GM12878 (cell line): ENCODE measurements around the gene SPTBN1. TPM values are rescaled to one million over a fixed set of nuclear protein-coding genes. Genes with fewer than 3 reads are reported as not detected.

Source experiments
- ATF7 ChIP-seq: fragments of 450-650 bp; IDR thresholded peaks from 2 replicates; pipeline ENCODE4 v1.6.1; 2016; ENCODE audit warnings: low read depth, mild to moderate bottlenecking
- EGR1 ChIP-seq, 2 experiments: IDR thresholded peaks; 1 replicate in 1 of 2; 2 replicates in 1 of 2; pipeline ENCODE4 v1.6.1; 2011 to 2012; ENCODE audit warnings: low read depth in 2 of 2, low read length in 2 of 2, borderline replicate concordance in 1 of 2, mild to moderate bottlenecking in 1 of 2, moderate library complexity in 1 of 2
- EP300 ChIP-seq, 2 experiments: fragments of 150-350 bp in 1 of 2; IDR thresholded peaks; 2 replicates each; pipeline ENCODE4 v1.6.1; 2011 to 2012; ENCODE audit warnings: low read depth in 2 of 2, low read length in 2 of 2, borderline replicate concordance in 1 of 2, improper control_type of control experiment in 1 of 2, inconsistent platforms in 1 of 2; ENCODE audit not compliant: control insufficient read depth in 1 of 2
- FOS ChIP-seq: IDR thresholded peaks from 3 replicates; pipeline ENCODE4 v1.6.1; 2011; ENCODE audit warnings: borderline replicate concordance; ENCODE audit not compliant: insufficient read length; ENCODE audit errors: extremely low read depth
- HDAC2 ChIP-seq: fragments of 200-600 bp; sonication (generic); IDR thresholded peaks from 2 replicates; pipeline ENCODE4 v1.6.1; 2017
- LARP7 ChIP-seq: fragments of 450-650 bp; IDR thresholded peaks from 2 replicates; pipeline ENCODE4 v1.6.1; 2017; ENCODE audit warnings: mild to moderate bottlenecking
- NR2F1 ChIP-seq: fragments of 450-650 bp; conservative IDR thresholded peaks from 2 replicates; pipeline ENCODE4 v1.6.1; 2017; ENCODE audit warnings: mild to moderate bottlenecking
- PAX8 ChIP-seq: fragments of 450-650 bp; IDR thresholded peaks from 2 replicates; pipeline ENCODE4 v1.6.1; 2017; ENCODE audit warnings: mild to moderate bottlenecking, moderate library complexity
- PKNOX1 ChIP-seq: fragments of 450-650 bp; IDR thresholded peaks from 2 replicates; pipeline ENCODE4 v1.6.1; 2016; ENCODE audit warnings: mild to moderate bottlenecking
- POU2F2 ChIP-seq: IDR thresholded peaks from 3 replicates; pipeline ENCODE4 v1.6.1; 2011; ENCODE audit warnings: low read depth, mild to moderate bottlenecking, low read length, borderline replicate concordance
- RAD51 ChIP-seq: fragments of 450-650 bp; IDR thresholded peaks from 2 replicates; pipeline ENCODE4 v1.6.1; 2016; ENCODE audit warnings: moderate library complexity, mild to moderate bottlenecking, inconsistent platforms
- RB1 ChIP-seq: fragments of 450-650 bp; formaldehyde crosslinking; IDR thresholded peaks from 2 replicates; pipeline ENCODE4 v1.6.1; 2017; ENCODE audit warnings: mild to moderate bottlenecking, borderline replicate concordance
- RCOR1 ChIP-seq: conservative IDR thresholded peaks from 2 replicates; pipeline ENCODE4 v1.6.1; 2012; ENCODE audit warnings: low read depth, low read length, improper control_type of control experiment
- REST ChIP-seq: IDR thresholded peaks from 2 replicates; pipeline ENCODE4 v1.6.1; 2012; ENCODE audit warnings: mild to moderate bottlenecking, low read depth, low read length
- RUNX3 ChIP-seq: IDR thresholded peaks from 2 replicates; pipeline ENCODE4 v1.6.1; 2012; ENCODE audit warnings: low read length, inconsistent platforms
- SREBF1 ChIP-seq: IDR thresholded peaks from 2 replicates; pipeline ENCODE4 v1.6.1; 2012; ENCODE audit warnings: mild to moderate bottlenecking, low read length
- STAT3 ChIP-seq: IDR thresholded peaks from 2 replicates; pipeline ENCODE4 v1.6.1; 2011; ENCODE audit warnings: low read depth, low read length, improper control_type of control experiment
- TBL1XR1 ChIP-seq: IDR thresholded peaks from 2 replicates; pipeline ENCODE4 v1.6.1; 2012; ENCODE audit warnings: low read depth, low read length, improper control_type of control experiment
- ZNF24 ChIP-seq: fragments of 450-650 bp; IDR thresholded peaks from 2 replicates; pipeline ENCODE4 v1.6.1; 2017; ENCODE audit warnings: antibody characterized with exemption, mild to moderate bottlenecking
- ZNF592 ChIP-seq: fragments of 450-650 bp; IDR thresholded peaks from 2 replicates; pipeline ENCODE4 v1.6.1; 2017; ENCODE audit warnings: mild to moderate bottlenecking, moderate library complexity
- polyA plus RNA-seq, 11 experiments: library from polyadenylated mRNA; depleted of rRNA in 4 of 11; unstranded in 6 of 11; stranded (reverse) in 5 of 11; fragments of >200 nt; fragmentation: Nextera tagmentation in 4 of 11; fragmentation: Illumina TruSeq in 1 of 11; extraction: Ambion mirVana in 4 of 11; extraction: Trizol in 1 of 11; gene quantifications; 1 replicate in 1 of 11; 2 replicates in 10 of 11; pipeline versions ENCODE4 v1.2.1 to v1.2.3, GENCODE V29; 2011 to 2016; ENCODE audit warnings: inconsistent platforms in 2 of 11, missing spikeins in 2 of 11, low read depth in 1 of 11
- total RNA-seq, 4 experiments: library from RNA; depleted of rRNA in 3 of 4; stranded (reverse); fragments of >200 nt in 3 of 4; fragmentation: Illumina TruSeq in 1 of 4; extraction: Trizol in 1 of 4; gene quantifications; 2 replicates each; pipeline versions ENCODE4 v1.2.1 to v1.2.3, GENCODE V29; 2013 to 2021

Gene SPTBN1
- total and polyA plus RNA-seq, 10 of the 15 experiments (the other 5 are each of a cell fraction or from before 2014, with no cell fraction given), result 20.6 to 154 (median 76.7) TPM

GRCh38 chr2:54574107-54574859, 118.2 kb downstream of the SPTBN1 start (continued):
- TF ChIP-seq REST, result no peak
- TF ChIP-seq RAD51, result peak; percentile 90
- TF ChIP-seq PKNOX1, result no peak
- TF ChIP-seq RB1, result no peak
- TF ChIP-seq STAT3, result no peak
- peak; percentile 72 for TF ChIP-seq ATF7
- peak; percentile 86 for TF ChIP-seq ZNF592
- TF ChIP-seq NR2F1, result peak; percentile 95
- TF ChIP-seq FOS, result no peak
- no peak for TF ChIP-seq LARP7
- TF ChIP-seq HDAC2, result no peak
- TF ChIP-seq PAX8, result no peak
- TF ChIP-seq POU2F2, result no peak
- TF ChIP-seq SREBF1, result no peak
- peak; percentile 62 to 64 for TF ChIP-seq EP300 (IDR thresholded peaks at IDR 0.05; ENCODE audit: borderline replicate concordance in 1 of 2, control insufficient read depth in 1 of 2, low read depth in 2 of 2, low read length in 2 of 2)
- no peak for TF ChIP-seq TBL1XR1
- no peak; the same call in 1 of the 2 replicates for TF ChIP-seq ZNF24
- peak; percentile 45 for TF ChIP-seq RUNX3
- no peak for TF ChIP-seq RCOR1
- no peak for TF ChIP-seq EGR1 (IDR thresholded peaks at IDR 0.05; ENCODE audit: borderline replicate concordance in 1 of 2, low read depth in 2 of 2, low read length in 2 of 2)
